Activated T-cell treated with anti-CD3 and anti-CD28 coated beads for 24 hours (primary cell): ENCODE measurements around the gene OPRL1.

ENCODE experiments used
- DNase-seq: peaks from one replicate; pipeline ENCODE4 v3.0.0-alpha.2; 2020; ENCODE audit warnings: low read depth

The OPRL1 gene

GRCh38 chr20:64072498-64073063 is 7.3 kb upstream of the OPRL1 start:
- no peak for DNase-seq

- no peak for DNase-seq
Observed at GRCh38 chr20:64073476-64074183, 6.3 kb upstream of the OPRL1 start.

GRCh38 chr20:64074184-64074789 is 5.6 kb upstream of the OPRL1 start:
- DNase-seq: no peak

- no peak for DNase-seq
Observed at GRCh38 chr20:64074963-64075362, 4.9 kb upstream of the OPRL1 start.

- no peak for DNase-seq
Observed at GRCh38 chr20:64075556-64075955, 4.3 kb upstream of the OPRL1 start.

- DNase-seq: no peak
Observed at GRCh38 chr20:64076061-64076997, 3.6 kb upstream of the OPRL1 start.

- no peak for DNase-seq
Observed at GRCh38 chr20:64077094-64077493, 2.8 kb upstream of the OPRL1 start.

- no peak for DNase-seq
Observed at GRCh38 chr20:64077541-64077875, 2.4 kb upstream of the OPRL1 start.

- DNase-seq: no peak
Observed at GRCh38 chr20:64077876-64078551, 1.9 kb upstream of the OPRL1 start.

- DNase-seq: no peak
Observed at GRCh38 chr20:64078934-64079272, 979 bp upstream of the OPRL1 start.

- peak; percentile 59 for DNase-seq
Observed at GRCh38 chr20:64079273-64080012, 439 bp upstream of the OPRL1 start, which contains the start of gene RGS19. Gene RGS19 (minus strand): TSS chr20:64079518. CDS start chr20:64076886, 2,632 bp downstream.

- no peak for DNase-seq
Observed at GRCh38 chr20:64080813-64081623, 1.1 kb downstream of the OPRL1 start.

GRCh38 chr20:64081624-64081964 is 1.7 kb downstream of the OPRL1 start:
- no peak for DNase-seq

- no peak for DNase-seq
Observed at GRCh38 chr20:64082126-64082731, 2.3 kb downstream of the OPRL1 start.

- no peak for DNase-seq
Observed at GRCh38 chr20:64082820-64083377, 3.0 kb downstream of the OPRL1 start.

- DNase-seq: peak; percentile 65
Observed at GRCh38 chr20:64083378-64083803, 3.5 kb downstream of the OPRL1 start.

- no peak for DNase-seq
Observed at GRCh38 chr20:64083804-64084684, 4.2 kb downstream of the OPRL1 start, which contains the start of gene LKAAEAR1. Gene LKAAEAR1 (minus strand): TSS chr20:64084398. CDS start chr20:64084219, 179 bp downstream.

GRCh38 chr20:64084685-64085152 is 4.8 kb downstream of the OPRL1 start:
- DNase-seq: no peak
